ENCODE results near the gene TMEM109. TPM values are rescaled to one million over a fixed set of nuclear protein-coding genes. Genes with fewer than 3 reads are reported as not detected.
A peak's percentile ranks its signal among the peaks of the same experiment; 100 is the strongest.

Gene TMEM109
- total and polyA plus RNA-seq, 7 experiments from 2014 or later = 49.8 to 287 (median 60.5) TPM

GRCh38 chr11:60936467-60937143 lies 22.6 kb downstream of the TMEM109 start:
- ChIA-PET CTCF (no interaction called here), POLR2A (interaction anchor here (0.6 kb wide), 1 partner anchor 25 kb away, joined by 4 read pairs; no protein-coding TSS in a partner anchor)
- peaks cover 0 to 13% (median 0%) of the 10 kb centered on the region in 7 donors for H3K4me1 Mint-ChIP-seq
- Histone ChIP-seq H3K4me1 (ENCODE audit: control insufficient read depth in 2 of 2, insufficient read depth in 2 of 2, low read length in 2 of 2) (no peaks in the 10 kb centered on the region), H3K4me3 (ENCODE audit: low read length) (no peak overlapping the region), H3K36me3 (ENCODE audit: control insufficient read depth in 2 of 3, insufficient read depth in 3 of 3, low read length in 3 of 3) (peaks cover 0 to 16% (median 0%) of the 10 kb centered on the region in 3 experiments), H3K9me3 (ENCODE audit: control insufficient read depth in 2 of 3, low read length in 3 of 3) (no peaks in the 10 kb centered on the region), H3K27me3 (ENCODE audit: control insufficient read depth in 2 of 2, insufficient read depth in 2 of 2, low read length in 2 of 2) (no peaks in the 10 kb centered on the region), H3K27ac (ENCODE audit: low read depth, low read length) (no peak overlapping the region)
- intact Hi-C loops (cut with micrococcal nuclease) = no loop called here
- no peak overlapping the region for H3K4me3 Mint-ChIP-seq
- DNase-seq (no peak), ATAC-seq (no peak)
- H3K9me3 Mint-ChIP-seq = no peaks in the 10 kb centered on the region
- H3K27ac Mint-ChIP-seq = no peak overlapping the region
- peaks cover 0 to 21% (median 0%) of the 10 kb centered on the region in 5 donors for H3K36me3 Mint-ChIP-seq
- H3K27me3 Mint-ChIP-seq = no peaks in the 10 kb centered on the region

GRCh38 chr11:60937144-60937527 lies 23.2 kb downstream of the TMEM109 start:
- POLR2A ChIA-PET = no interaction called here
- Mint-ChIP-seq H3K27ac (peak overlapping the region in 1 of 9 donors; percentile 67), H3K4me3 (no peak overlapping the region), H3K36me3 (peaks cover 0 to 22% (median 0%) of the 10 kb centered on the region in 5 donors), H3K4me1 (peaks cover 0 to 14% (median 0%) of the 10 kb centered on the region in 7 donors), H3K27me3 (no peaks in the 10 kb centered on the region), H3K9me3 (no peaks in the 10 kb centered on the region)
- Histone ChIP-seq H3K4me1 (ENCODE audit: control insufficient read depth in 2 of 2, insufficient read depth in 2 of 2, low read length in 2 of 2) (no peaks in the 10 kb centered on the region), H3K27me3 (ENCODE audit: control insufficient read depth in 2 of 2, insufficient read depth in 2 of 2, low read length in 2 of 2) (no peaks in the 10 kb centered on the region), H3K27ac (ENCODE audit: low read depth, low read length) (no peak overlapping the region), H3K4me3 (ENCODE audit: low read length) (no peak overlapping the region), H3K36me3 (ENCODE audit: control insufficient read depth in 2 of 3, insufficient read depth in 3 of 3, low read length in 3 of 3) (peaks cover 0 to 18% (median 0%) of the 10 kb centered on the region in 3 experiments), H3K9me3 (ENCODE audit: control insufficient read depth in 2 of 3, low read length in 3 of 3) (no peaks in the 10 kb centered on the region)
- intact Hi-C loops (cut with micrococcal nuclease) = no loop called here
- DNase-seq (no peak), ATAC-seq (no peak)
- CTCF ChIA-PET = no interaction called here

DNA sequence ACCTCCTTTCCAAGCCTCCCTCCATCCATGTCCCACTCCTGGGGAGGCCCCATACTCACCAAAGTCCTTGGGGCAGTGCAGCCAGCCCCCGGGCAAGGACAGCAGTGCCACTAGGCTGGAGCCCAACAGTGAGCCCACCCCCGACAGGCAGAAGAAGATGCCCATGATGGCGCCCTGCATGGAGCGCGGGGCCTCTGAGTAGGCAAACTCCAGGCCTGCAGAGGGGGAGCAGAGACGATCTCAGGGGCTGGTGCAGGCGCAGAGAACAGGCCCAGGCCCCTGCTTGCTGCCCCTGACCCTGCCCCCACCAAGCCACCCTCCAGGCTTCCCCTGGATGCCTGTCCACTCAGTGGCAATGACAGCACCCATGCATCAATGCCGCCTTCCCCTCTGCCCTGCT lies 23.9 kb downstream of the TMEM109 start:
- intact Hi-C loops (cut with micrococcal nuclease) = no loop called here
- ChIA-PET CTCF (no interaction called here), POLR2A (no interaction called here)
- H3K4me1 Mint-ChIP-seq = peaks cover 0 to 14% (median 0%) of the 10 kb centered on the region in 7 donors
- no peak overlapping the region for H3K27ac Mint-ChIP-seq
- ATAC-seq = no peak
- Histone ChIP-seq H3K9me3 (ENCODE audit: control insufficient read depth in 2 of 3, low read length in 3 of 3) (no peaks in the 10 kb centered on the region), H3K4me1 (ENCODE audit: control insufficient read depth in 2 of 2, insufficient read depth in 2 of 2, low read length in 2 of 2) (no peaks in the 10 kb centered on the region), H3K4me3 (ENCODE audit: low read length) (no peak overlapping the region), H3K27ac (ENCODE audit: low read depth, low read length) (no peak overlapping the region), H3K36me3 (ENCODE audit: control insufficient read depth in 2 of 3, insufficient read depth in 3 of 3, low read length in 3 of 3) (peaks cover 0 to 20% (median 0%) of the 10 kb centered on the region in 3 experiments), H3K27me3 (ENCODE audit: control insufficient read depth in 2 of 2, insufficient read depth in 2 of 2, low read length in 2 of 2) (no peaks in the 10 kb centered on the region)
- no peak for DNase-seq
- H3K36me3 Mint-ChIP-seq = peaks cover 0 to 22% (median 0%) of the 10 kb centered on the region in 5 donors
- no peak overlapping the region for H3K4me3 Mint-ChIP-seq
- no peaks in the 10 kb centered on the region for H3K9me3 Mint-ChIP-seq
- H3K27me3 Mint-ChIP-seq = no peaks in the 10 kb centered on the region

GRCh38 chr11:60938500-60938899 lies 24.5 kb downstream of the TMEM109 start:
- H3K4me1 ChIP-seq (ENCODE audit: control insufficient read depth in 2 of 2, insufficient read depth in 2 of 2, low read length in 2 of 2) = no peaks in the 10 kb centered on the region
- no peaks in the 10 kb centered on the region for H3K9me3 Mint-ChIP-seq
- peaks cover 0 to 14% (median 0%) of the 10 kb centered on the region in 7 donors for H3K4me1 Mint-ChIP-seq
- H3K4me3 ChIP-seq (ENCODE audit: low read length) = no peak overlapping the region
- no peaks in the 10 kb centered on the region for H3K27me3 Mint-ChIP-seq
- DNase-seq (no peak), ATAC-seq (no peak)
- peaks cover 0 to 27% (median 0%) of the 10 kb centered on the region in 3 experiments for H3K36me3 ChIP-seq (ENCODE audit: control insufficient read depth in 2 of 3, insufficient read depth in 3 of 3, low read length in 3 of 3)
- CTCF ChIA-PET = no interaction called here
- no peak overlapping the region for H3K27ac ChIP-seq (ENCODE audit: low read depth, low read length)
- intact Hi-C loops (cut with micrococcal nuclease) = no loop called here
- peaks cover 0 to 27% (median 0%) of the 10 kb centered on the region in 5 donors for H3K36me3 Mint-ChIP-seq
- no peaks in the 10 kb centered on the region for H3K27me3 ChIP-seq (ENCODE audit: control insufficient read depth in 2 of 2, insufficient read depth in 2 of 2, low read length in 2 of 2)
- POLR2A ChIA-PET = no interaction called here
- H3K27ac Mint-ChIP-seq = no peak overlapping the region
- H3K9me3 ChIP-seq (ENCODE audit: control insufficient read depth in 2 of 3, low read length in 3 of 3) = no peaks in the 10 kb centered on the region
- H3K4me3 Mint-ChIP-seq = no peak overlapping the region

DNA sequence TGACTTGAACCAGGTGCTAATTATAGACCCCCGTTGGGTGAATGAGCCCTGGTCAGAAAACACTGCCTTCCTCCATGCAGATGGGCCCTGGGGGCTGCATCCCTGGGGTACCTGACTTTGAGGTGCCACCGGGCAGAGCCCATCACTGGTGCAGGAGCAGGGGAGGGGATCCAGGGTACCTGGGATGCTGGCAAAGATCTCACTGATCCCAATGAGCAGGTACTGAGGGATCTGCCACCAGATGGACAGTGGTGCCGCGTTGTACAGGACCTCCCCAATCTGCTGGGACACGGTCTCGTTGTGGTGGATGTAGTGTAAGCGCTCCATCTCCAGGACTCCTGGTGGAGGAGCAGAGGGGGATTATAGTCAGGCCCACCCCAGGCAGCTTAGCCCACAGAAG lies 25.3 kb downstream of the TMEM109 start:
- Histone ChIP-seq H3K27ac (ENCODE audit: low read depth, low read length) (no peak overlapping the region), H3K4me3 (ENCODE audit: low read length) (no peak overlapping the region), H3K4me1 (ENCODE audit: control insufficient read depth in 2 of 2, insufficient read depth in 2 of 2, low read length in 2 of 2) (no peaks in the 10 kb centered on the region), H3K27me3 (ENCODE audit: control insufficient read depth in 2 of 2, insufficient read depth in 2 of 2, low read length in 2 of 2) (no peaks in the 10 kb centered on the region), H3K9me3 (ENCODE audit: control insufficient read depth in 2 of 3, low read length in 3 of 3) (no peaks in the 10 kb centered on the region), H3K36me3 (ENCODE audit: control insufficient read depth in 2 of 3, insufficient read depth in 3 of 3, low read length in 3 of 3) (peaks cover 0 to 28% (median 0%) of the 10 kb centered on the region in 3 experiments)
- ATAC-seq (no peak), DNase-seq (no peak)
- Mint-ChIP-seq H3K4me1 (peaks cover 0 to 14% (median 0%) of the 10 kb centered on the region in 7 donors), H3K36me3 (peaks cover 0 to 32% (median 4%) of the 10 kb centered on the region in 5 donors), H3K27ac (no peak overlapping the region), H3K27me3 (peaks cover 0 to 3% (median 0%) of the 10 kb centered on the region in 5 donors), H3K9me3 (no peaks in the 10 kb centered on the region), H3K4me3 (no peak overlapping the region)
- POLR2A ChIA-PET = no interaction called here
- CTCF ChIA-PET = no interaction called here
- intact Hi-C loops (cut with micrococcal nuclease) = no loop called here

GRCh38 chr11:60939855-60940254 lies 25.9 kb downstream of the TMEM109 start:
- H3K36me3 Mint-ChIP-seq = peaks cover 0 to 34% (median 4%) of the 10 kb centered on the region in 5 donors
- no peak overlapping the region for H3K4me3 Mint-ChIP-seq
- Histone ChIP-seq H3K36me3 (ENCODE audit: control insufficient read depth in 2 of 3, insufficient read depth in 3 of 3, low read length in 3 of 3) (peaks cover 0 to 28% (median 0%) of the 10 kb centered on the region in 3 experiments), H3K4me3 (ENCODE audit: low read length) (no peak overlapping the region), H3K27ac (ENCODE audit: low read depth, low read length) (no peak overlapping the region), H3K27me3 (ENCODE audit: control insufficient read depth in 2 of 2, insufficient read depth in 2 of 2, low read length in 2 of 2) (no peaks in the 10 kb centered on the region), H3K9me3 (ENCODE audit: control insufficient read depth in 2 of 3, low read length in 3 of 3) (no peaks in the 10 kb centered on the region), H3K4me1 (ENCODE audit: control insufficient read depth in 2 of 2, insufficient read depth in 2 of 2, low read length in 2 of 2) (no peaks in the 10 kb centered on the region)
- peaks cover 0 to 3% (median 0%) of the 10 kb centered on the region in 5 donors for H3K27me3 Mint-ChIP-seq
- ATAC-seq (no peak), DNase-seq (no peak)
- intact Hi-C loops (cut with micrococcal nuclease) = no loop called here
- H3K4me1 Mint-ChIP-seq = peaks cover 0 to 14% (median 0%) of the 10 kb centered on the region in 7 donors
- H3K27ac Mint-ChIP-seq = peak overlapping the region in 1 of 9 donors; percentile 3
- ChIA-PET CTCF (no interaction called here), POLR2A (interaction anchor here (0.6 to 0.7 kb wide), 2 partner anchors 10 to 214 kb away, joined by 3 to 4 read pairs; no protein-coding TSS in a partner anchor)
- no peaks in the 10 kb centered on the region for H3K9me3 Mint-ChIP-seq
